ENCODE measurements around the gene GAB1. TPM values are rescaled to one million over a fixed set of nuclear protein-coding genes. Genes with fewer than 3 reads are reported as not detected.

The GAB1 gene
- total RNA-seq, 1 donor from 2014 or later: 0.65 TPM

GRCh38 chr4:143311924-143312323 lies 24.8 kb upstream of the GAB1 start:
- Mint-ChIP-seq H3K27me3 (peaks cover 4% of the 10 kb centered on the region), H3K4me1 (no peaks in the 10 kb centered on the region), H3K9me3 (no peaks in the 10 kb centered on the region), H3K27ac (no peak overlapping the region), H3K4me3 (no peak overlapping the region), H3K36me3 (ENCODE audit: low read depth) (no peaks in the 10 kb centered on the region)
- intact Hi-C loops (cut with micrococcal nuclease): no loop called here
- no peak for DNase-seq

- H3K4me1 Mint-ChIP-seq: no peaks in the 10 kb centered on the region
- H3K9me3 Mint-ChIP-seq: no peaks in the 10 kb centered on the region
- intact Hi-C loops (cut with micrococcal nuclease): no loop called here
- H3K27me3 Mint-ChIP-seq: peaks cover 4% of the 10 kb centered on the region
- no peak overlapping the region for H3K4me3 Mint-ChIP-seq
- no peak for DNase-seq
- H3K36me3 Mint-ChIP-seq (ENCODE audit: low read depth): no peaks in the 10 kb centered on the region
- no peak overlapping the region for H3K27ac Mint-ChIP-seq
These were observed 23.2 kb upstream of the GAB1 start for GRCh38 chr4:143313521-143313920.

- Mint-ChIP-seq H3K4me1 (no peaks in the 10 kb centered on the region), H3K9me3 (no peaks in the 10 kb centered on the region), H3K27ac (no peak overlapping the region), H3K36me3 (ENCODE audit: low read depth) (no peaks in the 10 kb centered on the region), H3K4me3 (no peak overlapping the region), H3K27me3 (peaks cover 7% of the 10 kb centered on the region)
- no peak for DNase-seq
- intact Hi-C loops (cut with micrococcal nuclease): no loop called here
These were observed 22.7 kb upstream of the GAB1 start for GRCh38 chr4:143313996-143314395.

DNA sequence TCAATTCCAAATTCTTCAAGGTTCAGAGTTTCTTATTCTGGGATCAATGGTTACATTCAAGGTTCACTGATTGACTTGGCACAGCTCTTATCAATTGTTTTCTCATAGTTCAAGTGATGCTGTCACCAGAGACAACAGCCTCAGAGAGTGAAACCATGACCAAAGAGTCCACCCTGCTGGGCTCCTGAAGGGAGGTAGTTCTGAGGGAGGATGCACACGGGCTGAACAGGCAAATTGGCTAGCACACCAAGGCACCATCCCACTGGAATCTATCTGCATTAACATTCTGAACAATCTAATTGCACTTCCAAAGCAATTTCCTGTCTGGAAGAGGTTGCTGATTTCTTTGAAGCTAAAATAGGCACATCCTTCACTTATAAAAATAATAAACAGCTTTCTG lies 16.6 kb upstream of the GAB1 start:
- Mint-ChIP-seq H3K9me3 (no peaks in the 10 kb centered on the region), H3K36me3 (ENCODE audit: low read depth) (no peaks in the 10 kb centered on the region), H3K27me3 (peaks cover 12% of the 10 kb centered on the region), H3K4me3 (no peak overlapping the region), H3K4me1 (no peaks in the 10 kb centered on the region), H3K27ac (no peak overlapping the region)
- intact Hi-C loops (cut with micrococcal nuclease): no loop called here
- no peak for DNase-seq

DNA sequence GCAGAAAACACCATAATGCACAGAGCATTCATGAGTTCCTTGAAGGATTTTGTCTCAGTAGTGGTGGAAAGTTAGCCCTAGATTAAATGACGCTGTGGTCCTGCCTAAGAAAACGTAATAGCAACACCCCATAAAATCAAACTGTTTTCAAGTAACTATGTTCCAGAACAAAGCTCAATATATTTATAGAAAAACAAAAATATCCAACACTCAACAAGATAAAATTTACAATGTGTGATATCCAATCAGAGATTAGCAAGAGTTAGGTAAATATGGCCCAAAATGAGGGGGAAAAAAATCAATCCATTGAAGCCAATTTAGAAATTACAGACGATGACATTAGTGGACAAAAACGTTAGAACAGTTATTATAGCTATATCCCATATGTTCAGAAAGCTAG lies 9.9 kb upstream of the GAB1 start:
- Mint-ChIP-seq H3K4me1 (no peaks in the 10 kb centered on the region), H3K36me3 (ENCODE audit: low read depth) (no peaks in the 10 kb centered on the region), H3K9me3 (peaks cover 2% of the 10 kb centered on the region), H3K4me3 (no peak overlapping the region), H3K27ac (no peak overlapping the region), H3K27me3 (peaks cover 8% of the 10 kb centered on the region)
- DNase-seq: no peak
- intact Hi-C loops (cut with micrococcal nuclease): no loop called here

DNA sequence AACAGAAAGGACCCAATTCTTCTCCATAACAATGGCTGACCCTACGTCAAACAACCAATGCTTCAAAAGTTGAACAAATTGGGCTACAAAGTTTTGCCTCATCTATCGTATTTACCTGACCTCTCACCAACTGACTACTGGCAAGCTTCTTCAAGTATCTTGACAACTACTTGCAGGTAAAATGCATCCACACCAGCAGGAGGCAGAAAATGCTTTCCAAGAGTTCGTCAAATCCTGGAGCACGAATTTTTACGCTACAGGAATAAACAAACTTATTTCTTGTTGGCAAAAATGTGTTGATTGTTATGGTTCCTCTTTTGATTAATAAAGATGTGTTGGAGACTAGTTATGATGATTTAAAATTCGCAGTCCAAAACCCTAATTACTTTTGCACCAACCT lies 6.7 kb upstream of the GAB1 start:
- intact Hi-C loops (cut with micrococcal nuclease): loop anchor here (10.0 kb wide), 1 partner anchor 65 kb away; no protein-coding TSS in a partner anchor
- Mint-ChIP-seq H3K27me3 (peaks cover 17% of the 10 kb centered on the region), H3K9me3 (peaks cover 2% of the 10 kb centered on the region), H3K4me3 (no peak overlapping the region), H3K4me1 (no peaks in the 10 kb centered on the region), H3K36me3 (ENCODE audit: low read depth) (no peaks in the 10 kb centered on the region), H3K27ac (no peak overlapping the region)
- no peak for DNase-seq

- Mint-ChIP-seq H3K36me3 (ENCODE audit: low read depth) (no peaks in the 10 kb centered on the region), H3K27me3 (peaks cover 53% of the 10 kb centered on the region), H3K4me3 (peak overlapping the region; percentile 86), H3K27ac (no peak overlapping the region), H3K4me1 (peaks cover 6% of the 10 kb centered on the region), H3K9me3 (no peaks in the 10 kb centered on the region)
- intact Hi-C loops (cut with micrococcal nuclease): loop anchor here (1.0 to 10.0 kb wide), 4 partner anchors 23 to 177 kb away; partner anchors contain the start of genes SMARCA5 and USP38
- peak; percentile 76 for DNase-seq
These were observed 496 bp upstream of the GAB1 start for GRCh38 chr4:143335979-143336780.

GRCh38 chr4:143337600-143338287 lies 1.1 kb downstream of the GAB1 start:
- H3K36me3 Mint-ChIP-seq (ENCODE audit: low read depth): no peaks in the 10 kb centered on the region
- no peaks in the 10 kb centered on the region for H3K9me3 Mint-ChIP-seq
- peaks cover 6% of the 10 kb centered on the region for H3K4me1 Mint-ChIP-seq
- peak overlapping the region; percentile 86 for H3K4me3 Mint-ChIP-seq
- peaks cover 58% of the 10 kb centered on the region for H3K27me3 Mint-ChIP-seq
- intact Hi-C loops (cut with micrococcal nuclease): loop anchor here (2.0 to 10.0 kb wide), 3 partner anchors 57 to 175 kb away; partner anchors contain the start of genes SMARCA5 and USP38
- no peak overlapping the region for H3K27ac Mint-ChIP-seq
- peak; percentile 63 for DNase-seq

DNA sequence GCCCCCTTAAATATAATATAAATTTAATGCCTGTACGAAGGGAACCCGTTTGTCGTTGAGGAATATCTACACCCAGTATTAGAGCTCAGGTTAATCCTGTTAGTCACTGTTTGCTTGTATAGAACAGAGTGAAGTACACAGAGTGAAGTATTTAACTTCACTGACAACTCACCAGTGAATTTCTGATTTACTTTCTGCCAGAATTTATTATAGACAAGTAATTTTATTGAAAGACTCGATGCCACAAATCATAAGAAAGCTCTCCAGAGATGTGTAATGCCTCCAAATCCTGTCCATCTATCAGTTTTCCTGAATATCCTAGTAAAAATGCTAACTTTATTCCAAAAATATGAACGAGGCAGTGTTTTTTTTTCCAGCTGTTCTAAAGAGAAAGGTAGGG lies 1.6 kb downstream of the GAB1 start:
- intact Hi-C loops (cut with micrococcal nuclease): loop anchor here (10.0 kb wide), 1 partner anchor 56 kb away; no protein-coding TSS in a partner anchor
- no peak for DNase-seq
- no peaks in the 10 kb centered on the region for H3K36me3 Mint-ChIP-seq (ENCODE audit: low read depth)
- H3K27ac Mint-ChIP-seq: no peak overlapping the region
- no peaks in the 10 kb centered on the region for H3K9me3 Mint-ChIP-seq
- no peak overlapping the region for H3K4me3 Mint-ChIP-seq
- H3K4me1 Mint-ChIP-seq: peaks cover 6% of the 10 kb centered on the region
- peaks cover 62% of the 10 kb centered on the region for H3K27me3 Mint-ChIP-seq

DNA sequence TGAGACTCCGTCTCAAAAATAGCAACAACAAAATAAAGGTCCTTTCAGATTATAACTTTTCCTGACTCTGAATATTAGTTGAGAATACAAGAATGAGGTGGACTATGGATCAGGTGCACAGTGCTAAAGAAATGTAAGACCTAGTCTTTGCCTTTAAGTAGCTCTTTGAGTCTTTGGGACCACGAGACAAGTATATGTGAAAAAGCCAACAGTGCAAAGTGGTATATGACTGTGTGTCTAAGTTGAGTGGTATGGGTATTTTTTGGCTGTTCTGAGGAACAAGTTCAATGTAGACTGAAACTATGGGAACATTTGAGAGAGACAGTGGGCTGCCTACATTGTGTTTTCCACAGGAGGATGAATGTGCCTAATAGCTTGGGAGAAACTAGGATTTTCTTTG lies 2.8 kb downstream of the GAB1 start:
- no peak overlapping the region for H3K27ac Mint-ChIP-seq
- intact Hi-C loops (cut with micrococcal nuclease): loop anchor here (10.0 kb wide), 1 partner anchor 55 kb away; no protein-coding TSS in a partner anchor
- peaks cover 6% of the 10 kb centered on the region for H3K4me1 Mint-ChIP-seq

GRCh38 chr4:143341186-143341755 lies 4.6 kb downstream of the GAB1 start:
- Mint-ChIP-seq H3K36me3 (ENCODE audit: low read depth) (no peaks in the 10 kb centered on the region), H3K4me3 (no peak overlapping the region), H3K4me1 (peaks cover 5% of the 10 kb centered on the region), H3K27me3 (peaks cover 66% of the 10 kb centered on the region), H3K9me3 (no peaks in the 10 kb centered on the region), H3K27ac (no peak overlapping the region)
- intact Hi-C loops (cut with micrococcal nuclease): no loop called here
- DNase-seq: no peak

More for the DNA sequence above, 2.8 kb downstream of the GAB1 start:
- no peaks in the 10 kb centered on the region for H3K9me3 Mint-ChIP-seq
- no peak for DNase-seq
- no peak overlapping the region for H3K4me3 Mint-ChIP-seq
- H3K36me3 Mint-ChIP-seq (ENCODE audit: low read depth): no peaks in the 10 kb centered on the region
- peaks cover 67% of the 10 kb centered on the region for H3K27me3 Mint-ChIP-seq

GRCh38 chr4:143343276-143343831 lies 6.7 kb downstream of the GAB1 start:
- no peaks in the 10 kb centered on the region for H3K36me3 Mint-ChIP-seq (ENCODE audit: low read depth)
- no peak for DNase-seq
- no peaks in the 10 kb centered on the region for H3K9me3 Mint-ChIP-seq
- H3K27me3 Mint-ChIP-seq: peaks cover 60% of the 10 kb centered on the region
- no peaks in the 10 kb centered on the region for H3K4me1 Mint-ChIP-seq
- H3K27ac Mint-ChIP-seq: no peak overlapping the region
- intact Hi-C loops (cut with micrococcal nuclease): no loop called here
- no peak overlapping the region for H3K4me3 Mint-ChIP-seq

GRCh38 chr4:143344041-143344440 lies 7.4 kb downstream of the GAB1 start:
- H3K27me3 Mint-ChIP-seq: peaks cover 53% of the 10 kb centered on the region
- H3K27ac Mint-ChIP-seq: no peak overlapping the region
- no peak for DNase-seq
- no peak overlapping the region for H3K4me3 Mint-ChIP-seq
- no peaks in the 10 kb centered on the region for H3K4me1 Mint-ChIP-seq
- H3K9me3 Mint-ChIP-seq: no peaks in the 10 kb centered on the region
- intact Hi-C loops (cut with micrococcal nuclease): no loop called here
- H3K36me3 Mint-ChIP-seq (ENCODE audit: low read depth): no peaks in the 10 kb centered on the region

DNA sequence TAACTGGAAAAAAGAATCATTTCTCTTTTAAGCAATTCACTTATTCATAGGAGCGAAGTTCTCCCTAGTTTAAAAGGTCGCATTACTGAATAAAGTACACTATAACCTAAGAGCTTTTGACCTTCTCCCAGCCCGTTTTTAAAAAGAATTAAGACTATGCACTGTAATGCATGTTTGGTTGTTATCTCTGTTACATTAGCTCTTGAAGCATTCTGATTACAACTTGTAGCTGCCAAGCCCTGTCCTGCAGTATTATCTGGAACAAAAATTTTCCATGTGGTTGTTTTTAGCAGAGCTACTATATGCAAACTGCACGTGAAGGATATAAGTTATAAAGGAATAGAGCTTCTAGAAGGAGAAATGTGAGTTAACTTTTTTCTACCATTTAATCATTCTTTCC lies 8.1 kb downstream of the GAB1 start:
- no peak for DNase-seq
- intact Hi-C loops (cut with micrococcal nuclease): no loop called here
- no peak overlapping the region for H3K4me3 Mint-ChIP-seq
- H3K4me1 Mint-ChIP-seq: no peaks in the 10 kb centered on the region
- no peaks in the 10 kb centered on the region for H3K36me3 Mint-ChIP-seq (ENCODE audit: low read depth)
- peaks cover 46% of the 10 kb centered on the region for H3K27me3 Mint-ChIP-seq
- H3K27ac Mint-ChIP-seq: no peak overlapping the region
- H3K9me3 Mint-ChIP-seq: no peaks in the 10 kb centered on the region

Measured in activated CD4-positive, alpha-beta T cell treated with anti-CD3 and anti-CD28 coated beads, Interleukin-2, amount 10 ng/mL, durations not matched to agents 24 days and 14 days (primary cell).